Measurements from ENCODE around the gene ARL6IP5. TPM values are rescaled to one million over a fixed set of nuclear protein-coding genes. Genes with fewer than 3 reads are reported as not detected.

The ARL6IP5 gene
- total and polyA plus RNA-seq, 9 of the 15 experiments (the other 6 are each of a cell fraction or from before 2014, with no cell fraction given) = 10.3 to 54.0 (median 12.7) TPM

GRCh38 chr3:69084326-69085167 lies at the start of gene ARL6IP5 (continued):
- no peak for TF ChIP-seq EGR1 (conservative IDR thresholded peaks at IDR 0.05)
- no peak for TF ChIP-seq CCNT2 (IDR thresholded peaks at IDR 0.05; ENCODE audit: borderline replicate concordance, extremely low read depth, insufficient read length, low read depth, low read length)
- no peak for TF ChIP-seq CEBPG (CRISPR knock-in tag; IDR thresholded peaks at IDR 0.05)
- no peak for TF ChIP-seq CEBPG (tag; conservative IDR thresholded peaks at IDR 0.05 in 1 of 2, IDR thresholded peaks at IDR 0.05 in 1 of 2)
- peak; percentile 70; the same call in 1 of the 2 replicates for TF ChIP-seq POLR2H (tag; IDR thresholded peaks at IDR 0.05; ENCODE audit: low read depth)
- no peak for TF ChIP-seq SAFB2 (IDR thresholded peaks at IDR 0.05; ENCODE audit: borderline replicate concordance, low read depth, low read length, severe bottlenecking)
- no peak for TF ChIP-seq PCBP2 (IDR thresholded peaks at IDR 0.05; ENCODE audit: low read depth, low read length, poor library complexity, severe bottlenecking)
- no peak for TF ChIP-seq ZNF282 (CRISPR knock-in tag; IDR thresholded peaks at IDR 0.05)
- TF ChIP-seq ARID2 (IDR thresholded peaks at IDR 0.05) = no peak
- TF ChIP-seq NR2C1 (IDR thresholded peaks at IDR 0.05) = no peak
- TF ChIP-seq NR2C1 (tag; IDR thresholded peaks at IDR 0.05) = no peak
- no peak for TF ChIP-seq ELK3 (CRISPR knock-in tag; IDR thresholded peaks at IDR 0.05)
- no peak for TF ChIP-seq NFE2 (IDR thresholded peaks at IDR 0.05; ENCODE audit: low read depth)
- no peak for TF ChIP-seq ZFPM2 (CRISPR knock-in tag; IDR thresholded peaks at IDR 0.05)
- TF ChIP-seq ASH1L (IDR thresholded peaks at IDR 0.05; ENCODE audit: borderline replicate concordance, low read depth, partially characterized antibody) = no peak
- no peak for TF ChIP-seq SMC3 (conservative IDR thresholded peaks at IDR 0.05; ENCODE audit: insufficient read depth, low read depth, low read length)
- TF ChIP-seq NFE2L1 (tag; IDR thresholded peaks at IDR 0.05; ENCODE audit: borderline replicate concordance, low read depth) = no peak
- no peak for TF ChIP-seq CBX5 (IDR thresholded peaks at IDR 0.05; ENCODE audit: borderline replicate concordance, low read depth)
- no peak for TF ChIP-seq DIDO1 (tag; IDR thresholded peaks at IDR 0.05; ENCODE audit: low read depth)
- no peak for TF ChIP-seq PRDM10 (IDR thresholded peaks at IDR 0.05; ENCODE audit: partially characterized antibody)
- TF ChIP-seq THRAP3 (IDR thresholded peaks at IDR 0.05; ENCODE audit: borderline replicate concordance) = no peak
- TF ChIP-seq KLF16 (IDR thresholded peaks at IDR 0.05) = no peak
- TF ChIP-seq FOXA1 (IDR thresholded peaks at IDR 0.05; ENCODE audit: borderline replicate concordance) = no peak

Measured in K562 (cell line).